OCI-LY3 (cell line): ENCODE data around the gene TAMALIN.
A peak's percentile ranks its signal among the peaks of the same experiment; 100 is the strongest.

Experiments used
- H2AFZ ChIP-seq: fragments of 200-600, 300-600 bp; shearing (Covaris generic); 2 replicates; pipeline ENCODE4 v1.6.0; 2014; ENCODE audit warnings: antibody characterized with exemption, low read depth, low read length
- H3K27ac ChIP-seq: fragments of 200-600, 300-600 bp; sonication (generic); 2 replicates; pipeline ENCODE4 v1.5.1; 2014; ENCODE audit warnings: mild to moderate bottlenecking, low read length, moderate library complexity, mixed read lengths
- H3K27me3 ChIP-seq: fragments of 200-600, 300-600 bp; sonication (generic); 2 replicates; pipeline ENCODE4 v1.6.1; 2014; ENCODE audit warnings: low read depth, low read length, mixed read lengths
- H3K36me3 ChIP-seq: fragments of 200-600, 300-600 bp; sonication (generic); replicated peaks from 2 replicates; pipeline ENCODE3; 2014; ENCODE audit warnings: low read depth, low read length, mixed read lengths
- H3K4me1 ChIP-seq: fragments of 300-600, 200-600 bp; sonication (generic); 2 replicates; pipeline ENCODE4 v1.6.1; 2014; ENCODE audit warnings: low read length, mixed read lengths
- H3K4me2 ChIP-seq: fragments of 200-600, 300-600 bp; sonication (generic); 2 replicates; pipeline ENCODE4 v1.6.1; 2014; ENCODE audit warnings: low read length, mixed read lengths
- H3K4me3 ChIP-seq: fragments of 300-600, 200-600 bp; sonication (generic); 2 replicates; pipeline ENCODE4 v1.5.1; 2014; ENCODE audit warnings: antibody characterized with exemption, mild to moderate bottlenecking, low read length, moderate library complexity
- H3K79me2 ChIP-seq: fragments of 300-600, 200-600 bp; shearing (Covaris generic); 2 replicates; pipeline ENCODE4 v1.6.1; 2014; ENCODE audit warnings: mild to moderate bottlenecking, low read length, mixed read lengths
- H3K9ac ChIP-seq: fragments of 300-600, 200-600 bp; shearing (Covaris generic); 2 replicates; pipeline ENCODE4 v1.6.0; 2014; ENCODE audit warnings: mild to moderate bottlenecking, low read length, moderate library complexity
- H3K9me3 ChIP-seq: fragments of 200-600, 300-600 bp; shearing (Covaris generic); 2 replicates; pipeline ENCODE4 v1.6.1; 2014; ENCODE audit warnings: low read length, mixed read lengths; ENCODE audit not compliant: insufficient read depth
- H4K20me1 ChIP-seq: fragments of 200-600, 300-600 bp; sonication (generic); 2 replicates; pipeline ENCODE4 v1.6.1; 2016; ENCODE audit warnings: low read length, mixed read lengths; ENCODE audit not compliant: insufficient read depth
- CTCF ChIP-seq: fragments of 200-600, 300-600 bp; sonication (generic); IDR thresholded peaks from 2 replicates; pipeline ENCODE4 v1.5.1; 2014; ENCODE audit warnings: antibody characterized with exemption, low read length, low read depth
- EZH2phosphoT487 ChIP-seq: fragments of 200-600 bp; shearing (Covaris generic); IDR thresholded peaks from 2 replicates; pipeline ENCODE4 v1.6.1; 2018; ENCODE audit warnings: antibody characterized with exemption, mixed run types, low read depth

Gene TAMALIN

DNA sequence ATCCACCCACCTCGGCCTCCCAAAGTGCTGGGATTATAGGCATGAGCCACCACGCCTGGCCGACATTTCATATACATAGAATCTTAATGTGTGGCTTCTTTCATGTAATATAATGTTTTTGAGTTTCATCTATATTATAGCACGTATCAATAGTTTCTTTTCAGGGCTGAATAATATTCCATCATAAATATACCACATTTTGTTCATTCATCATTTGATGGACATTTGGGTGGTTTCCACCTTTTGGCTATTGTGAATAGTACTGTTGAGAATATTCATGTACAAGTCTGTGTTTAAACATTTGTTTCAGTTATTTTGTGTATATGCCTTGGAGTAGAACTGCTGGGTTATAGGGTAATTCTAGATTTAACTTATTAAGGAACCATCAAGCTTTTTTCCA, 43.3 kb upstream of the TAMALIN start:
- no peak overlapping the region for H3K9ac ChIP-seq
- peaks cover 40% of the 10 kb centered on the region for H4K20me1 ChIP-seq
- no peak overlapping the region for H3K4me2 ChIP-seq
- H3K79me2 ChIP-seq: no peaks in the 10 kb centered on the region
- no peak overlapping the region for H3K27ac ChIP-seq
- no peaks in the 10 kb centered on the region for H3K9me3 ChIP-seq
- H3K27me3 ChIP-seq: peaks cover 24% of the 10 kb centered on the region
- H3K36me3 ChIP-seq: peaks cover 5% of the 10 kb centered on the region
- H2AFZ ChIP-seq: no peak overlapping the region
- peaks cover 3% of the 10 kb centered on the region; the same call in 1 of the 2 replicates for H3K4me1 ChIP-seq
- TF ChIP-seq CTCF (no peak), EZH2phosphoT487 (no peak)
- H3K4me3 ChIP-seq: no peak overlapping the region

GRCh38 chr12:51969643-51970042, 37.1 kb upstream of the TAMALIN start:
- Histone ChIP-seq H3K27me3 (peaks cover 70% of the 10 kb centered on the region), H3K9me3 (no peaks in the 10 kb centered on the region), H3K9ac (no peak overlapping the region), H3K36me3 (no peaks in the 10 kb centered on the region), H3K4me3 (no peak overlapping the region), H4K20me1 (peaks cover 84% of the 10 kb centered on the region), H2AFZ (no peak overlapping the region), H3K4me1 (peaks cover 34% of the 10 kb centered on the region), H3K79me2 (no peaks in the 10 kb centered on the region), H3K4me2 (no peak overlapping the region), H3K27ac (no peak overlapping the region)
- TF ChIP-seq EZH2phosphoT487 (no peak), CTCF (no peak)

DNA sequence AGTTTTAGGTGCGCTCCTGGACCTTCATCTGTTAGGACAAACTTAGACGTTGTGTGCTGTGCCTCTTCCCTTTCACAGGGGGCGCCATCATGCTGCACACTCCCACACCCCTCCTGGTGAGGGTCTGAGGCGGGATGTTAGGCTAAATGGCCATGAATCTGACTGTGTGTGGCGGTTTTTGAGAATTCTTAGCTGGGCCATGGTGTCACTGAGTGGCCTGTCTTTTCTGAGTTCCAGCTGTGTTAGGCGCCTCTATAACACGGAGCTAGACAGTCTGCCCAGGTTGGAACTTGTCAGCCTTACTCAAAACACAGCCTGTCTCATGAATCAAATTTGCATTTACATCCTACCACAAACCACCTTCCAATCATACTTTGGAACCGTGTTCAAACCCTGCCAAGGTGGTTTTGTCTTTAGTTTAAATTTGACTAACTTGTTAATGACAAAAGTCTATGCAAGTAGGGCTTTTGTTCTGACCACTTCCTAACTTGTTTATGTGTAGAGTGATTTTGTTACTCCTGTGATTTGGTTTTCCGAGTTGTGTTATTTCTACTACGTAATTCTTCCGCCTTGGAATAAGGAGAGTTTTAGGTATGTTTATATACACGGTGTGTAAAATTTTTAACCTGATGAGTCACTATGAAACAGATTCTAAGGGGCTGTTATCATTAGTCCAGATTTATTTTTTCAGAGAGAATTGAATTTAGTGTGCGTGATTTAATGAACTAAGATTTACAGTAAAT, 35.7 kb upstream of the TAMALIN start:
- no peaks in the 10 kb centered on the region for H3K9me3 ChIP-seq
- no peak overlapping the region for H2AFZ ChIP-seq
- H4K20me1 ChIP-seq: peaks cover 94% of the 10 kb centered on the region
- peaks cover 5% of the 10 kb centered on the region for H3K36me3 ChIP-seq
- H3K27me3 ChIP-seq: peaks cover 70% of the 10 kb centered on the region
- TF ChIP-seq EZH2phosphoT487 (0 out of 2 replicates have a peak, but pooled peaks have one; percentile 33), CTCF (peak; percentile 94)
- peak overlapping the region; percentile 82 for H3K4me2 ChIP-seq
- no peak overlapping the region for H3K9ac ChIP-seq
- no peaks in the 10 kb centered on the region for H3K79me2 ChIP-seq
- H3K4me1 ChIP-seq: peaks cover 35% of the 10 kb centered on the region
- H3K27ac ChIP-seq: no peak overlapping the region
- H3K4me3 ChIP-seq: peak overlapping the region; percentile 64

- Histone ChIP-seq H3K27me3 (peaks cover 68% of the 10 kb centered on the region), H3K9ac (no peak overlapping the region), H2AFZ (no peak overlapping the region), H3K4me2 (peak overlapping the region; percentile 82), H3K4me1 (peaks cover 43% of the 10 kb centered on the region), H3K36me3 (peaks cover 5% of the 10 kb centered on the region), H4K20me1 (peaks cover 94% of the 10 kb centered on the region), H3K4me3 (peak overlapping the region; percentile 64), H3K27ac (no peak overlapping the region), H3K79me2 (no peaks in the 10 kb centered on the region), H3K9me3 (no peaks in the 10 kb centered on the region)
- TF ChIP-seq CTCF: no peak
- peak; percentile 36; the same call in 1 of the 2 replicates for TF ChIP-seq EZH2phosphoT487
Measured at GRCh38 chr12:51971679-51972421, 34.9 kb upstream of the TAMALIN start.
